HEK293 (cell line): ENCODE measurements around the gene FOXN4.

ENCODE experiments used
- BCL11A ChIP-seq: fragments of 450-650 bp; formaldehyde crosslinking; IDR thresholded peaks from 2 replicates; pipeline ENCODE4 v1.5.1; 2016; ENCODE audit warnings: low read depth, missing biosample characterization, missing genetic modification characterization
- INSM2 ChIP-seq: fragments of 450-650 bp; formaldehyde crosslinking; IDR thresholded peaks from 2 replicates; pipeline ENCODE4 v1.5.1; 2016; ENCODE audit warnings: missing biosample characterization, missing genetic modification characterization
- KLF10 ChIP-seq: fragments of 450-650 bp; IDR thresholded peaks from 2 replicates; pipeline ENCODE4 v1.5.1; 2018; ENCODE audit warnings: missing biosample characterization, mild to moderate bottlenecking, missing genetic modification characterization
- MEIS1 ChIP-seq: sonication (generic); formaldehyde crosslinking; IDR thresholded peaks from 2 replicates; pipeline ENCODE4 v1.8.1; 2022; ENCODE audit warnings: missing genetic modification reagents, mild to moderate bottlenecking, borderline replicate concordance
- MYNN ChIP-seq: fragments of 450-650 bp; formaldehyde crosslinking; IDR thresholded peaks from 2 replicates; pipeline ENCODE4 v1.5.1; 2016; ENCODE audit warnings: missing biosample characterization, missing genetic modification characterization, borderline replicate concordance
- OSR2 ChIP-seq: fragments of 450-650 bp; formaldehyde crosslinking; IDR thresholded peaks from 2 replicates; pipeline ENCODE4 v1.5.1; 2016; ENCODE audit warnings: missing biosample characterization, missing genetic modification characterization
- RBAK ChIP-seq: fragments of 450-650 bp; formaldehyde crosslinking; IDR thresholded peaks from 2 replicates; pipeline ENCODE4 v1.5.1; 2016; ENCODE audit warnings: missing biosample characterization, missing genetic modification characterization
- TSHZ1 ChIP-seq: fragments of 450-650 bp; formaldehyde crosslinking; IDR thresholded peaks from 2 replicates; pipeline ENCODE4 v1.5.1; 2016; ENCODE audit warnings: missing biosample characterization, missing genetic modification characterization, borderline replicate concordance
- WT1 ChIP-seq: fragments of 450-650 bp; formaldehyde crosslinking; IDR thresholded peaks from 2 replicates; pipeline ENCODE4 v1.5.1; 2016; ENCODE audit warnings: missing biosample characterization, missing genetic modification characterization
- ZBTB6 ChIP-seq: fragments of 450-650 bp; formaldehyde crosslinking; IDR thresholded peaks from 2 replicates; pipeline ENCODE4 v1.5.1; 2017; ENCODE audit warnings: missing biosample characterization, missing genetic modification characterization
- ZFP37 ChIP-seq: fragments of 450-650 bp; formaldehyde crosslinking; IDR thresholded peaks from 2 replicates; pipeline ENCODE4 v1.5.1; 2016; ENCODE audit warnings: missing biosample characterization, missing genetic modification characterization
- ZIC2 ChIP-seq: fragments of 450-650 bp; formaldehyde crosslinking; IDR thresholded peaks from 2 replicates; pipeline ENCODE4 v1.5.1; 2016; ENCODE audit warnings: missing biosample characterization, missing genetic modification characterization
- ZNF426 ChIP-seq: fragments of 450-650 bp; formaldehyde crosslinking; IDR thresholded peaks from 2 replicates; pipeline ENCODE4 v1.5.1; 2017; ENCODE audit warnings: missing biosample characterization, missing genetic modification characterization, mild to moderate bottlenecking, inconsistent platforms, moderate library complexity
- ZNF610 ChIP-seq: fragments of 450-650 bp; formaldehyde crosslinking; IDR thresholded peaks from 2 replicates; pipeline ENCODE4 v1.5.1; 2016; ENCODE audit warnings: missing biosample characterization, missing genetic modification characterization, borderline replicate concordance
- ZNF707 ChIP-seq: fragments of 450-650 bp; formaldehyde crosslinking; IDR thresholded peaks from 2 replicates; pipeline ENCODE4 v1.5.1; 2016; ENCODE audit warnings: missing biosample characterization, missing genetic modification characterization
- ZSCAN18 ChIP-seq: fragments of 450-650 bp; formaldehyde crosslinking; IDR thresholded peaks from 2 replicates; pipeline ENCODE4 v1.5.1; 2016; ENCODE audit warnings: missing biosample characterization, missing genetic modification characterization
- ZXDB ChIP-seq: fragments of 450-650 bp; formaldehyde crosslinking; IDR thresholded peaks from 2 replicates; pipeline ENCODE4 v1.5.1; 2016; ENCODE audit warnings: missing biosample characterization, missing genetic modification characterization
- TF ChIP-seq, protein P1 (sequence below): fragments of 450-650 bp; formaldehyde crosslinking; conservative IDR thresholded peaks from 2 replicates; pipeline ENCODE4 v1.5.1; 2016; ENCODE audit warnings: low read depth, missing biosample characterization, missing genetic modification characterization
- TF ChIP-seq, protein P2 (sequence below): fragments of 450-650 bp; formaldehyde crosslinking; IDR thresholded peaks from 2 replicates; pipeline ENCODE4 v1.5.1; 2016; ENCODE audit warnings: missing biosample characterization, missing genetic modification characterization
- TF ChIP-seq, protein P3 (sequence below): fragments of 450-650 bp; formaldehyde crosslinking; conservative IDR thresholded peaks from 2 replicates; pipeline ENCODE4 v1.5.1; 2016; ENCODE audit warnings: low read depth, missing biosample characterization, missing genetic modification characterization

Gene FOXN4

DNA sequence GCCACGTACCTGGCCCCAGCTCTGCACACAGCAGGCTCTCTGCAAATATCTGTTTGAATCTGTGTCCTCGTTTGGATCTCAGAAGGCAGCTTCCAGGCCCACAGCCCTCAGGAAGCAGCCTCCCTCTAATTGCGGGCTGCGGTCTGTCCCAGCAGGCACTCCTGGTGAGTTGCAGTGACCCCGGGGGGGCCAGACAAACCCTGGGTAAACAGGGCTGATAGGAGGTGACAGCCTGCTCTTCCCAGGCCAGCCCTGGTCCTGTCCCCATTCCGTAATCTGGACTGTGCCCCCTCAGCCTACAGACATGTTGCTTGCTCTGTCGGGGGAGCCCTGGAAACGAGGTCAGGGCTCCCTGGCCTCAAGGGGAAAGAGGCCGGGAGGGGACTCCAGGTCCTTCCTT lies 2.0 kb downstream of the FOXN4 start (continued):
- TF ChIP-seq, protein P1, sequence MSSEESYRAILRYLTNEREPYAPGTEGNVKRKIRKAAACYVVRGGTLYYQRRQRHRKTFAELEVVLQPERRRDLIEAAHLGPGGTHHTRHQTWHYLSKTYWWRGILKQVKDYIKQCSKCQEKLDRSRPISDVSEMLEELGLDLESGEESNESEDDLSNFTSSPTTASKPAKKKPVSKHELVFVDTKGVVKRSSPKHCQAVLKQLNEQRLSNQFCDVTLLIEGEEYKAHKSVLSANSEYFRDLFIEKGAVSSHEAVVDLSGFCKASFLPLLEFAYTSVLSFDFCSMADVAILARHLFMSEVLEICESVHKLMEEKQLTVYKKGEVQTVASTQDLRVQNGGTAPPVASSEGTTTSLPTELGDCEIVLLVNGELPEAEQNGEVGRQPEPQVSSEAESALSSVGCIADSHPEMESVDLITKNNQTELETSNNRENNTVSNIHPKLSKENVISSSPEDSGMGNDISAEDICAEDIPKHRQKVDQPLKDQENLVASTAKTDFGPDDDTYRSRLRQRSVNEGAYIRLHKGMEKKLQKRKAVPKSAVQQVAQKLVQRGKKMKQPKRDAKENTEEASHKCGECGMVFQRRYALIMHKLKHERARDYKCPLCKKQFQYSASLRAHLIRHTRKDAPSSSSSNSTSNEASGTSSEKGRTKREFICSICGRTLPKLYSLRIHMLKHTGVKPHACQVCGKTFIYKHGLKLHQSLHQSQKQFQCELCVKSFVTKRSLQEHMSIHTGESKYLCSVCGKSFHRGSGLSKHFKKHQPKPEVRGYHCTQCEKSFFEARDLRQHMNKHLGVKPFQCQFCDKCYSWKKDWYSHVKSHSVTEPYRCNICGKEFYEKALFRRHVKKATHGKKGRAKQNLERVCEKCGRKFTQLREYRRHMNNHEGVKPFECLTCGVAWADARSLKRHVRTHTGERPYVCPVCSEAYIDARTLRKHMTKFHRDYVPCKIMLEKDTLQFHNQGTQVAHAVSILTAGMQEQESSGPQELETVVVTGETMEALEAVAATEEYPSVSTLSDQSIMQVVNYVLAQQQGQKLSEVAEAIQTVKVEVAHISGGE: no peak
- TF ChIP-seq ZIC2 (tag by site-specific recombination) (peak; percentile 92), RBAK (tag by site-specific recombination) (no peak), INSM2 (tag by site-specific recombination) (no peak), ZNF707 (tag by site-specific recombination) (no peak), ZXDB (tag by site-specific recombination) (no peak), OSR2 (tag by site-specific recombination) (peak; percentile 77), MEIS1 (no peak), ZFP37 (tag by site-specific recombination) (no peak), MYNN (tag by site-specific recombination) (no peak), KLF10 (tag by site-specific recombination) (no peak), ZBTB6 (tag by site-specific recombination) (no peak), ZNF610 (tag by site-specific recombination) (no peak), WT1 (peak; percentile 59), ZSCAN18 (tag by site-specific recombination) (no peak), BCL11A (tag by site-specific recombination) (no peak), TSHZ1 (no peak), ZNF426 (tag by site-specific recombination) (no peak)
- TF ChIP-seq, protein P2, sequence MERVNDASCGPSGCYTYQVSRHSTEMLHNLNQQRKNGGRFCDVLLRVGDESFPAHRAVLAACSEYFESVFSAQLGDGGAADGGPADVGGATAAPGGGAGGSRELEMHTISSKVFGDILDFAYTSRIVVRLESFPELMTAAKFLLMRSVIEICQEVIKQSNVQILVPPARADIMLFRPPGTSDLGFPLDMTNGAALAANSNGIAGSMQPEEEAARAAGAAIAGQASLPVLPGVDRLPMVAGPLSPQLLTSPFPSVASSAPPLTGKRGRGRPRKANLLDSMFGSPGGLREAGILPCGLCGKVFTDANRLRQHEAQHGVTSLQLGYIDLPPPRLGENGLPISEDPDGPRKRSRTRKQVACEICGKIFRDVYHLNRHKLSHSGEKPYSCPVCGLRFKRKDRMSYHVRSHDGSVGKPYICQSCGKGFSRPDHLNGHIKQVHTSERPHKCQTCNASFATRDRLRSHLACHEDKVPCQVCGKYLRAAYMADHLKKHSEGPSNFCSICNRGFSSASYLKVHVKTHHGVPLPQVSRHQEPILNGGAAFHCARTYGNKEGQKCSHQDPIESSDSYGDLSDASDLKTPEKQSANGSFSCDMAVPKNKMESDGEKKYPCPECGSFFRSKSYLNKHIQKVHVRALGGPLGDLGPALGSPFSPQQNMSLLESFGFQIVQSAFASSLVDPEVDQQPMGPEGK (tag by site-specific recombination): no peak
- TF ChIP-seq, protein P3, sequence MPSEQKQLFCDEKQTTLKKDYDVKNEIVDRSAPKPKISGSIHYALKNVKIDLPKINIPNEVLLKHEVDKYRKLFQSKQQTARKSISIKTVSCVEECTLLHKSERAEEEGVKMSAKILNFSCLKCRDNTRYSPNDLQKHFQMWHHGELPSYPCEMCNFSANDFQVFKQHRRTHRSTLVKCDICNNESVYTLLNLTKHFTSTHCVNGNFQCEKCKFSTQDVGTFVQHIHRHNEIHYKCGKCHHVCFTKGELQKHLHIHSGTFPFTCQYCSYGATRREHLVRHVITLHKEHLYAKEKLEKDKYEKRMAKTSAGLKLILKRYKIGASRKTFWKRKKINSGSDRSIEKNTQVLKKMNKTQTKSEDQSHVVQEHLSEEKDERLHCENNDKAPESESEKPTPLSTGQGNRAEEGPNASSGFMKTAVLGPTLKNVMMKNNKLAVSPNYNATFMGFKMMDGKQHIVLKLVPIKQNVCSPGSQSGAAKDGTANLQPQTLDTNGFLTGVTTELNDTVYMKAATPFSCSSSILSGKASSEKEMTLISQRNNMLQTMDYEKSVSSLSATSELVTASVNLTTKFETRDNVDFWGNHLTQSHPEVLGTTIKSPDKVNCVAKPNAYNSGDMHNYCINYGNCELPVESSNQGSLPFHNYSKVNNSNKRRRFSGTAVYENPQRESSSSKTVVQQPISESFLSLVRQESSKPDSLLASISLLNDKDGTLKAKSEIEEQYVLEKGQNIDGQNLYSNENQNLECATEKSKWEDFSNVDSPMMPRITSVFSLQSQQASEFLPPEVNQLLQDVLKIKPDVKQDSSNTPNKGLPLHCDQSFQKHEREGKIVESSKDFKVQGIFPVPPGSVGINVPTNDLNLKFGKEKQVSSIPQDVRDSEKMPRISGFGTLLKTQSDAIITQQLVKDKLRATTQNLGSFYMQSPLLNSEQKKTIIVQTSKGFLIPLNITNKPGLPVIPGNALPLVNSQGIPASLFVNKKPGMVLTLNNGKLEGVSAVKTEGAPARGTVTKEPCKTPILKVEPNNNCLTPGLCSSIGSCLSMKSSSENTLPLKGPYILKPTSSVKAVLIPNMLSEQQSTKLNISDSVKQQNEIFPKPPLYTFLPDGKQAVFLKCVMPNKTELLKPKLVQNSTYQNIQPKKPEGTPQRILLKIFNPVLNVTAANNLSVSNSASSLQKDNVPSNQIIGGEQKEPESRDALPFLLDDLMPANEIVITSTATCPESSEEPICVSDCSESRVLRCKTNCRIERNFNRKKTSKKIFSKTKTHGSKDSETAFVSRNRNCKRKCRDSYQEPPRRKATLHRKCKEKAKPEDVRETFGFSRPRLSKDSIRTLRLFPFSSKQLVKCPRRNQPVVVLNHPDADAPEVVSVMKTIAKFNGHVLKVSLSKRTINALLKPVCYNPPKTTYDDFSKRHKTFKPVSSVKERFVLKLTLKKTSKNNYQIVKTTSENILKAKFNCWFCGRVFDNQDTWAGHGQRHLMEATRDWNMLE (tag by site-specific recombination): no peak
